ENCODE measurements around the gene DUS2. TPM values are rescaled to one million over a fixed set of nuclear protein-coding genes. Genes with fewer than 3 reads are reported as not detected.

The DUS2 gene
- polyA plus RNA-seq, 1 donor (not counting 4 experiments of a cell fraction or from before 2014, with no cell fraction given), result 22.9 TPM

GRCh38 chr16:68041783-68042182, 18.7 kb downstream of the DUS2 start:
- no peak overlapping the region for H2AFZ ChIP-seq (ENCODE audit: control insufficient read depth, low read length)
- H3K4me2 ChIP-seq (ENCODE audit: control insufficient read depth, extremely low read depth, insufficient read depth, low read depth, low read length), result no peak overlapping the region
- dilution Hi-C loops (cut with MboI; ENCODE audit: extremely low pct_ligation_motif_present, low sequenced_read_pairs), result no loop called here
- DNase-seq (ENCODE audit: low read depth, low spot score) (no peak), FAIRE-seq (no peak)
- no peaks in the 10 kb centered on the region for H3K4me1 ChIP-seq (ENCODE audit: control insufficient read depth, extremely low read depth, insufficient read depth, low read length)
- no peak overlapping the region for H3K27ac ChIP-seq (ENCODE audit: control insufficient read depth, insufficient read depth, low read length)
- H3K36me3 ChIP-seq (ENCODE audit: control insufficient read depth in 2 of 2, extremely low read depth in 1 of 2, insufficient read depth in 2 of 2, low read length in 2 of 2), result peaks cover 7 to 12% of the 10 kb centered on the region in 2 experiments
- H3K79me2 ChIP-seq (ENCODE audit: control insufficient read depth, insufficient read depth, low read length), result peaks cover 1% of the 10 kb centered on the region
- no peaks in the 10 kb centered on the region for H3K27me3 ChIP-seq (ENCODE audit: control insufficient read depth, extremely low read depth, insufficient read depth, low read length)
- H3K9me3 ChIP-seq (ENCODE audit: control insufficient read depth, low read depth, low read length), result no peaks in the 10 kb centered on the region
- no peaks in the 10 kb centered on the region for H3K9me1 ChIP-seq (ENCODE audit: control insufficient read depth, extremely low read depth, insufficient read depth, low read length)
- H3K4me3 ChIP-seq (ENCODE audit: control insufficient read depth in 2 of 3, extremely low read depth in 1 of 3, insufficient read depth in 2 of 3, low read depth in 1 of 3, low read length in 3 of 3), result no peak overlapping the region
- no peak overlapping the region for H3K9ac ChIP-seq (ENCODE audit: control insufficient read depth, extremely low read depth, insufficient read depth, low read length)
- TF ChIP-seq CTCF (optimal IDR thresholded peaks at IDR 0.05 in 1 of 3, IDR thresholded peaks at IDR 0.05 in 1 of 3, conservative IDR thresholded peaks at IDR 0.05 in 1 of 3; ENCODE audit: extremely low read depth in 1 of 3, insufficient read depth in 2 of 3, low read length in 3 of 3) (no peak), EZH2 (IDR thresholded peaks at IDR 0.05; ENCODE audit: low read length) (no peak)
- H4K20me1 ChIP-seq (ENCODE audit: control insufficient read depth, extremely low read depth, insufficient read depth, low read length), result no peaks in the 10 kb centered on the region

GRCh38 chr16:68046106-68046505, 23.0 kb downstream of the DUS2 start:
- Histone ChIP-seq H3K4me2 (ENCODE audit: control insufficient read depth, extremely low read depth, insufficient read depth, low read depth, low read length) (no peak overlapping the region), H3K9me1 (ENCODE audit: control insufficient read depth, extremely low read depth, insufficient read depth, low read length) (peaks cover 3% of the 10 kb centered on the region), H3K9me3 (ENCODE audit: control insufficient read depth, low read depth, low read length) (no peaks in the 10 kb centered on the region), H3K27me3 (ENCODE audit: control insufficient read depth, extremely low read depth, insufficient read depth, low read length) (no peaks in the 10 kb centered on the region), H3K36me3 (ENCODE audit: control insufficient read depth in 2 of 2, extremely low read depth in 1 of 2, insufficient read depth in 2 of 2, low read length in 2 of 2) (peaks cover 15 to 20% of the 10 kb centered on the region in 2 experiments), H3K4me3 (ENCODE audit: control insufficient read depth in 2 of 3, extremely low read depth in 1 of 3, insufficient read depth in 2 of 3, low read depth in 1 of 3, low read length in 3 of 3) (no peak overlapping the region), H4K20me1 (ENCODE audit: control insufficient read depth, extremely low read depth, insufficient read depth, low read length) (no peaks in the 10 kb centered on the region), H3K9ac (ENCODE audit: control insufficient read depth, extremely low read depth, insufficient read depth, low read length) (no peak overlapping the region), H3K27ac (ENCODE audit: control insufficient read depth, insufficient read depth, low read length) (no peak overlapping the region), H2AFZ (ENCODE audit: control insufficient read depth, low read length) (no peak overlapping the region), H3K4me1 (ENCODE audit: control insufficient read depth, extremely low read depth, insufficient read depth, low read length) (no peaks in the 10 kb centered on the region), H3K79me2 (ENCODE audit: control insufficient read depth, insufficient read depth, low read length) (peaks cover 1% of the 10 kb centered on the region)
- dilution Hi-C loops (cut with MboI; ENCODE audit: extremely low pct_ligation_motif_present, low sequenced_read_pairs), result no loop called here
- no peak for FAIRE-seq
- TF ChIP-seq EZH2 (IDR thresholded peaks at IDR 0.05; ENCODE audit: low read length) (no peak), CTCF (optimal IDR thresholded peaks at IDR 0.05 in 1 of 3, IDR thresholded peaks at IDR 0.05 in 1 of 3, conservative IDR thresholded peaks at IDR 0.05 in 1 of 3; ENCODE audit: extremely low read depth in 1 of 3, insufficient read depth in 2 of 3, low read length in 3 of 3) (no peak)
- DNase-seq (ENCODE audit: low read depth, low spot score), result no peak
